K562 (cell line): ENCODE measurements around the gene C2. TPM values are rescaled to one million over a fixed set of nuclear protein-coding genes. Genes with fewer than 3 reads are reported as not detected.
A peak's percentile ranks its signal among the peaks of the same experiment; 100 is the strongest.

Source experiments
- BHLHE40 ChIP-seq: IDR thresholded peaks from 2 replicates; pipeline ENCODE4 v1.6.1; 2011; ENCODE audit warnings: low read length, improper control_type of control experiment
- DEAF1 ChIP-seq: fragments of 450-650 bp; formaldehyde crosslinking; IDR thresholded peaks from 2 replicates; pipeline ENCODE4 v1.4.0; 2020; ENCODE audit warnings: mild to moderate bottlenecking, moderate library complexity
- ESRRA ChIP-seq: fragments of 450-650 bp; IDR thresholded peaks from 2 replicates; pipeline ENCODE4 v1.6.1; 2014; ENCODE audit warnings: low read depth, mild to moderate bottlenecking, moderate library complexity, borderline replicate concordance
- MAFK ChIP-seq: IDR thresholded peaks from 2 replicates; pipeline ENCODE4 v1.6.1; 2011; ENCODE audit warnings: low read length, improper control_type of control experiment
- MGA ChIP-seq: fragments of 450-650 bp; IDR thresholded peaks from 2 replicates; pipeline ENCODE4 v1.6.1; 2016; ENCODE audit warnings: mild to moderate bottlenecking, moderate library complexity
- POLR2A ChIP-seq: fragments of 450-650 bp; conservative IDR thresholded peaks from 2 replicates; pipeline ENCODE4 v1.6.1; 2016
- PRMT5 ChIP-seq: sonication (generic); formaldehyde crosslinking; IDR thresholded peaks from 2 replicates; pipeline ENCODE4 v1.5.0; 2020; ENCODE audit warnings: missing genetic modification reagents
- THRAP3 ChIP-seq: fragments of 450-650 bp; IDR thresholded peaks from 2 replicates; pipeline ENCODE4 v1.6.1; 2016; ENCODE audit warnings: mild to moderate bottlenecking, inconsistent platforms, borderline replicate concordance
- USF1 ChIP-seq: sonication (generic); formaldehyde crosslinking; IDR thresholded peaks from 2 replicates; pipeline ENCODE4 v1.9.0; 2022; ENCODE audit warnings: mild to moderate bottlenecking, missing genetic modification reagents
- ZBTB49 ChIP-seq: sonication (generic); formaldehyde crosslinking; IDR thresholded peaks from 2 replicates; pipeline ENCODE4 v1.8.0; 2022; ENCODE audit warnings: missing genetic modification reagents, mild to moderate bottlenecking, borderline replicate concordance
- ZNF124 ChIP-seq: sonication (generic); formaldehyde crosslinking; IDR thresholded peaks from 2 replicates; pipeline ENCODE4 v1.8.1; 2022; ENCODE audit warnings: missing genetic modification reagents
- ZNF217 ChIP-seq: sonication (generic); formaldehyde crosslinking; IDR thresholded peaks from 2 replicates; pipeline ENCODE4 v1.8.0; 2022; ENCODE audit warnings: mild to moderate bottlenecking, missing genetic modification reagents
- polyA plus RNA-seq, 8 experiments: library from polyadenylated mRNA; depleted of rRNA in 4 of 8; stranded (reverse) in 5 of 8; unstranded in 3 of 8; fragments of >200 nt; fragmentation: Nextera tagmentation in 2 of 8; fragmentation: Illumina TruSeq in 1 of 8; extraction: Ambion mirVana in 2 of 8; extraction: Trizol in 1 of 8; gene quantifications; 2 replicates each; pipeline versions ENCODE4 v1.2.1 to v1.2.3, GENCODE V29; 2011 to 2014; ENCODE audit warnings: inconsistent platforms in 1 of 8, missing spikeins in 1 of 8
- total RNA-seq, 7 experiments: library from RNA; depleted of rRNA in 6 of 7; stranded (reverse); fragments of >200 nt in 6 of 7; fragmentation: Illumina TruSeq in 2 of 7; extraction: Trizol in 2 of 7; gene quantifications; 2 replicates each; pipeline versions ENCODE4 v1.2.1 to v1.2.3, GENCODE V29; 2011 to 2021; ENCODE audit warnings: low replicate concordance in 1 of 7

C2 gene
- total and polyA plus RNA-seq, 9 of the 15 experiments (the other 6 are each of a cell fraction or from before 2014, with no cell fraction given), result 0.05 to 1.1 (median 0.39) TPM; not detected in 1

GRCh38 chr6:31979238-31979898 lies 51.9 kb downstream of the C2 start (continued):
- TF ChIP-seq MGA (peak; percentile 27; the same call in 1 of the 2 replicates), POLR2A (no peak), ZNF124 (CRISPR knock-in tag) (no peak), USF1 (CRISPR knock-in tag) (peak; percentile 57; the same call in 1 of the 2 replicates), MAFK (no peak), THRAP3 (no peak), PRMT5 (no peak), ESRRA (no peak), DEAF1 (CRISPR knock-in tag) (peak; percentile 47; the same call in 1 of the 2 replicates), ZBTB49 (no peak), ZNF217 (CRISPR knock-in tag) (no peak), BHLHE40 (peak; percentile 71; the same call in 1 of the 2 replicates)
